ENCODE data around the gene CACNA1G.

- TF ChIP-seq, protein P1, sequence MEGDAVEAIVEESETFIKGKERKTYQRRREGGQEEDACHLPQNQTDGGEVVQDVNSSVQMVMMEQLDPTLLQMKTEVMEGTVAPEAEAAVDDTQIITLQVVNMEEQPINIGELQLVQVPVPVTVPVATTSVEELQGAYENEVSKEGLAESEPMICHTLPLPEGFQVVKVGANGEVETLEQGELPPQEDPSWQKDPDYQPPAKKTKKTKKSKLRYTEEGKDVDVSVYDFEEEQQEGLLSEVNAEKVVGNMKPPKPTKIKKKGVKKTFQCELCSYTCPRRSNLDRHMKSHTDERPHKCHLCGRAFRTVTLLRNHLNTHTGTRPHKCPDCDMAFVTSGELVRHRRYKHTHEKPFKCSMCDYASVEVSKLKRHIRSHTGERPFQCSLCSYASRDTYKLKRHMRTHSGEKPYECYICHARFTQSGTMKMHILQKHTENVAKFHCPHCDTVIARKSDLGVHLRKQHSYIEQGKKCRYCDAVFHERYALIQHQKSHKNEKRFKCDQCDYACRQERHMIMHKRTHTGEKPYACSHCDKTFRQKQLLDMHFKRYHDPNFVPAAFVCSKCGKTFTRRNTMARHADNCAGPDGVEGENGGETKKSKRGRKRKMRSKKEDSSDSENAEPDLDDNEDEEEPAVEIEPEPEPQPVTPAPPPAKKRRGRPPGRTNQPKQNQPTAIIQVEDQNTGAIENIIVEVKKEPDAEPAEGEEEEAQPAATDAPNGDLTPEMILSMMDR (IDR thresholded peaks at IDR 0.05; ENCODE audit: poor library complexity) = no peak
- TF ChIP-seq EZH2 (IDR thresholded peaks at IDR 0.05; ENCODE audit: borderline replicate concordance) (no peak), EZH2phosphoT487 (IDR thresholded peaks at IDR 0.05; ENCODE audit: low read depth, severe bottlenecking, unreplicated experiment) (no peak)
Observed at GRCh38 chr17:50604513-50604912, 44.0 kb downstream of the CACNA1G start.

Measured in hepatocyte (in vitro differentiated cells).